ENCODE data around the gene LYRM4.

The LYRM4 gene

GRCh38 chr6:5279891-5280338 is 19.2 kb upstream of the LYRM4 start:
- DNase-seq: no peak

GRCh38 chr6:5278565-5279120 is 17.9 kb upstream of the LYRM4 start:
- no peak for DNase-seq

- no peak for DNase-seq
Observed at GRCh38 chr6:5278047-5278446, 17.3 kb upstream of the LYRM4 start.

- no peak for DNase-seq
Observed at GRCh38 chr6:5277589-5277988, 16.8 kb upstream of the LYRM4 start.

GRCh38 chr6:5276581-5276980 is 15.8 kb upstream of the LYRM4 start:
- no peak for DNase-seq

GRCh38 chr6:5275497-5275896 is 14.7 kb upstream of the LYRM4 start:
- DNase-seq: no peak

- peak in 1 of 2 donors; percentile 17 for DNase-seq
Observed at GRCh38 chr6:5274231-5274630, 13.5 kb upstream of the LYRM4 start.

- DNase-seq: no peak
Observed at GRCh38 chr6:5271926-5272325, 11.2 kb upstream of the LYRM4 start.

GRCh38 chr6:5270093-5270680 is 9.4 kb upstream of the LYRM4 start:
- no peak for DNase-seq

- no peak for DNase-seq
Observed at GRCh38 chr6:5266423-5266822, 5.7 kb upstream of the LYRM4 start.

GRCh38 chr6:5261545-5262109 is 877 bp upstream of the LYRM4 start:
- no peak for DNase-seq

- peak; percentile 88 to 93 for DNase-seq
Observed at GRCh38 chr6:5260111-5260620, 584 bp downstream of the LYRM4 start.

- no peak for DNase-seq
Observed at GRCh38 chr6:5259428-5259827, 1.3 kb downstream of the LYRM4 start.

- no peak for DNase-seq
Observed at GRCh38 chr6:5257400-5257799, 3.4 kb downstream of the LYRM4 start.

- no peak for DNase-seq
Observed at GRCh38 chr6:5256952-5257351, 3.8 kb downstream of the LYRM4 start.

- DNase-seq: no peak
Observed at GRCh38 chr6:5250911-5251310, 9.8 kb downstream of the LYRM4 start.

- no peak for DNase-seq
Observed at GRCh38 chr6:5250451-5250850, 10.3 kb downstream of the LYRM4 start.

- DNase-seq: no peak
Observed at GRCh38 chr6:5249451-5250122, 11.2 kb downstream of the LYRM4 start.

- DNase-seq: no peak
Observed at GRCh38 chr6:5248302-5249098, 12.2 kb downstream of the LYRM4 start.

- no peak for DNase-seq
Observed at GRCh38 chr6:5247201-5247600, 13.5 kb downstream of the LYRM4 start.

- DNase-seq: no peak
Observed at GRCh38 chr6:5246141-5247097, 14.3 kb downstream of the LYRM4 start.

- DNase-seq: no peak
Observed at GRCh38 chr6:5243069-5243468, 17.7 kb downstream of the LYRM4 start.
